GM12891 (cell line): ENCODE results near the gene CEP55.

Experiments used
- POLR2A ChIP-seq: IDR thresholded peaks from 2 replicates; pipeline ENCODE4 v1.6.1; 2011; ENCODE audit warnings: low read depth, low read length, control low read depth
- POLR2AphosphoS5 ChIP-seq: IDR thresholded peaks from 2 replicates; pipeline ENCODE4 v1.6.1; 2011; ENCODE audit warnings: low read depth, low read length, control low read depth
- POU2F2 ChIP-seq: IDR thresholded peaks from 2 replicates; pipeline ENCODE4 v1.6.1; 2011; ENCODE audit warnings: low read depth, mild to moderate bottlenecking, control low read depth, low read length, moderate library complexity
- SPI1 ChIP-seq: IDR thresholded peaks from 2 replicates; pipeline ENCODE4 v1.6.1; 2011; ENCODE audit warnings: low read depth, low read length, control low read depth
- TAF1 ChIP-seq: IDR thresholded peaks from 2 replicates; pipeline ENCODE4 v1.6.1; 2011; ENCODE audit warnings: low read depth, low read length, control low read depth

- TF ChIP-seq POLR2A (no peak), TAF1 (no peak), POLR2AphosphoS5 (no peak), SPI1 (no peak), POU2F2 (no peak)
Measured at GRCh38 chr10:93475227-93475626, 21.2 kb upstream of the CEP55 start.
